T follicular helper cell (primary cell): Measurements from ENCODE around the gene MBD6.
"Not testable (repeated sequence)": the region's sequence is repeated elsewhere in the genome, so short reads cannot be mapped to it uniquely, and the experiment has no call there.

Experiments used
- DNase-seq: peaks from one replicate; pipeline ENCODE4 v3.0.0-alpha.2; 2020; ENCODE audit warnings: low read depth

MBD6 gene

DNA sequence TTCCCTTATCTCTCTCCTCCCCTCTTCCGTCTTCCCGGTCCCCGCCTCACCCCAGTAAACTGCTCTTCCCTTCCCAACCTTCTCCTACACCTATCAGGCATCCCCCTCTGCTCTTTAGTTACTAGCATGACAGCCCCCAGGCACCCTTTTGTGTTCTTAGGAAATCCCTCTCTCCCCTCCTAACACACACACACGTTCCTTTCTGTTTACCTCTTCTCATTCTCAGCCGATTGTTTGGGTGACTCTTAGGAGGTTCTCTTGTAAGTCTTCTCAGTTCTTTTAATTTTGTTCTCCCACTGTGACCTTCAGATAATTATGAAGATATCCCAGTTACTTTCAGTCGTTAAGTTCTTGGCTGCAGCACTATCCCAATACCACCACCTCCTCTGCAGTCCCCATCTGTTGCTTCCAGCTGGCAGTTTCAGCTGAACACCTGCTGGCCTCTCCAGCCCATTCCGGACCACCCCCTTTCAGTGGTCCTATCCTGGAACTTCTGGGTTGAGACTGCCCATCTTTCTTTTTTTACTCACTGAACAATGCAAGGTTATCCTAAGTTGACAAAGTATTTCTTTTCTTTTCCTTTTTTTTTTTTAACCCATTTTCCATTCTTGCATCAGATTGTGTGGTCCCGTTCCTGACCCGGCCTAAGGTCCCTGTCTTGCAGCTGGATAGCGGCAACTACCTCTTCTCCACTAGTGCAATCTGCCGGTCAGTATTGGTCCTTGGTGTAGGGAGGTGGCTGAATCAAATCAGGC lies 34.0 kb upstream of the MBD6 start:
- no peak for DNase-seq

DNA sequence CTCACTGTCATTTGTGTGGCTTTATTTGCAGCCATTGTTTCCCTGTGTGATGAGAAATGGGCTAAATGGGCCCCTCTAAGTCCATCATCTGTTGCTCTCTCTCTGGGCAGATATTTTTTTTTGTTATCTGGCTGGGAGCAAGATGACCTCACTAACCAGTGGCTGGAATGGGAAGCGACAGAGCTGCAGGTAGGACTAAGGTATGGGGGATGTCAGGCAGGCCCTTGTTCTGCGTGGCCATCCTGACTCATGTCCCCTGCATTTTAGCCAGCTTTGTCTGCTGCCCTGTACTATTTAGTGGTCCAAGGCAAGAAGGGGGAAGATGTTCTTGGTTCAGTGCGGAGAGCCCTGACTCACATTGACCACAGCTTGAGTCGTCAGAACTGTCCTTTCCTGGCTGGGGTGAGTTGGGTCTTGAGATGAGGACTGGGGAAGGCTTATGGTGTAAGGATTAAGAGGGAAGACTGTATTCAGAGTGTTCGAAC lies 33.4 kb upstream of the MBD6 start:
- no peak for DNase-seq

DNA sequence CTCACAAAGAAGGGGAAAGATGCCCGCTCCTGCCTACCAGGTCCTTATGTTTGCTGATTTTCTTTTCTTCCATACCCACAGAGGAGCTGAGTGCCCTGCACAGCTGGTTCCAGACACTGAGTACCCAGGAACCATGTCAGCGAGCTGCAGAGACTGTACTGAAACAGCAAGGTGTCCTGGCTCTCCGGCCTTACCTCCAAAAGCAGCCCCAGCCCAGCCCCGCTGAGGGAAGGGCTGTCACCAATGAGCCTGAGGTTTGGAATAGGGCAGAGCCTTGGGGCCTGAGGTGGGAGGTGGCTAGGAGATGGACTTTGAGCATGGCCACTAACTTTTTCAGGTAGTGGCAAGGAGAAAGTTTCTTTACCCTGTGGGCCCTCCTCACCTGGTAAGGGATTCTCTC lies 32.5 kb upstream of the MBD6 start:
- DNase-seq: no peak

DNA sequence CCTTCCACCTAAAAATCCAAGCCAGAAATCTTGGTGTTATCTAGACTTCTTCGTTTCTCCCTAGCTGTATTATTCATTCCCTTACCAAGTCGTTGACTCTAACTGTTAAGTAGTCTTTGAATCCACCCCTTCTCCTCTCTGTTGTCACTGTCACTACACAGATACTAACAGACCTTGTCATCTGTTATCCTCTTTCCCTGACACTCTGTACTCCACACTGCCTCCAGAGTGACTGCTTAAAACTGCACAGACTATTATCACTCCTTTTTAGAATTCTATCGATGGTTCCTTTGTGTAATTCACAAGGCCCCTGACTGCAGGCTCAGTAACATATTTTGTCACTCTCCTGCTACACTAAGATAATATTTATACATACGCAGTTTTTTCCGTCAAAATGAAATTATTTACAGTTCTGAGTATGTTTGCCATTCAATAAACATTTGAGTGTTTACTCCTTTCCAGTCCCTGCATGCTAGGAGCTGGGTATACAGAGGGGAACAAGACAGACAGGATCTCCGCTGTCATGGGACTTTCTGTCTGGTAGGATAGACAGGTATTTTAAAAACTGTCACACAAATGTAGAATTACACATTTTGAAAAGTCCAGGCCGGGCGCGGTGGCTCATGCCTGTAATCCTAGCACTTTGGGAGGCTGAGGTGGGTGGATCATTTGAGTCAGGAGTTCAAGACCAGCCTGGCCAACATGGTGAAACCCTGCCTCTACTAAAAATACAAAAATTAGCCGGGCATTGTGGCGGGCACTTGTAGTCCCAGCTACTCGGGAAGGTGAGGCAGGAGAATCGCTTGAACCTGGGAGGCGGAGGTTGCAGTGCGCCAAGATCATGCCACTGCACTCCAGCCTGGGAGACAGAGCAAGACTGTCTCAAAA lies 31.0 kb upstream of the MBD6 start:
- DNase-seq: no peak

DNA sequence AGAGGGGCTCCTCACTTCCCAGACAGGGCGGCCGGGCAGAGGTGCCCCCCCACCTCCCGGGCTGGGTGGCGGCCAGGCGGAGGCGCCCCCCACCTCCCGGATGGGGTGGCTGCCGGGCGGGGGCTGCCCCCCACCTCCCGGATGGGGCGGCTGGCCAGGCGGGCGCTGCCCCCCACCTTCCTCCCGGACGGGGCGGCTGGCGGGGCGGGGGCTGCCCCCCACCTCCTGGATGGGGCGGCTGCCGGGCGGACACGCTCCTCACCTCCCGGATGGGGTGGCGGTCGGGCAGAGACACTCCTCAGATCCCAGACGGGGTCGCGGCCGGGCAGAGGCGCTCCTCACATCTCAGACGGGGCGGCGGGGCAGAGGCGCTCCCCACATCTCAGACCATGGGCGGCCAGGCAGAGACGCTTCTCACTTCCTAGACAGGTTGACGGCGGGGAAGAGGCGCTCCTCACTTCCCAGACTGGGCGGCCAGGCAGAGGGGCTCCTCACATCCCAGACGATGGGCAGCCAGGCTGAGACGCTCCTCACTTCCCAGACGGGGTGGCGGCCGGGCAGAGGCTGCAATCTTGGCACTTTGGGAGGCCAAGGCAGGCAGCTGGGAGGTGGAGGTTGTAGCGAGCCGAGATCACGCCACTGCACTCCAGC lies 27.4 kb upstream of the MBD6 start:
- not testable (repeated sequence) for DNase-seq

DNA sequence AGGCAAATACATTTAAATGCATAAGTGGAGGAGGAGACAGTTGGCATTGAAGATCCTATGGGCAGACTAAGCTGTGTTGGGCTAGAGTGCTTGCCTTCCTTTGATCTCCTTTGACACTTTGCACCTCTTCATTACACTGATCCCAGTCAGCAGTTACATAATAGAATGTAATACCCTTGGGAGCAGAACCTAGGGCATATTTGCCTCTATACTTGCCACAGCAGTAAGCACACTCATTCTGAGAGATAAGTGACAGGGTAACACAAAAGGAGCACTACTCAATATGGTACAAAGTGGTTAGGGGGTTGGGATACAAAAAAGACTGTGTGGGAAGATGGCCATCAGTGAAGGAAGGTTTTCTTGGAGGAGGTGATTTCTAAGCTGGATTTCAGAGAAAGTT lies 25.8 kb upstream of the MBD6 start:
- no peak for DNase-seq

DNA sequence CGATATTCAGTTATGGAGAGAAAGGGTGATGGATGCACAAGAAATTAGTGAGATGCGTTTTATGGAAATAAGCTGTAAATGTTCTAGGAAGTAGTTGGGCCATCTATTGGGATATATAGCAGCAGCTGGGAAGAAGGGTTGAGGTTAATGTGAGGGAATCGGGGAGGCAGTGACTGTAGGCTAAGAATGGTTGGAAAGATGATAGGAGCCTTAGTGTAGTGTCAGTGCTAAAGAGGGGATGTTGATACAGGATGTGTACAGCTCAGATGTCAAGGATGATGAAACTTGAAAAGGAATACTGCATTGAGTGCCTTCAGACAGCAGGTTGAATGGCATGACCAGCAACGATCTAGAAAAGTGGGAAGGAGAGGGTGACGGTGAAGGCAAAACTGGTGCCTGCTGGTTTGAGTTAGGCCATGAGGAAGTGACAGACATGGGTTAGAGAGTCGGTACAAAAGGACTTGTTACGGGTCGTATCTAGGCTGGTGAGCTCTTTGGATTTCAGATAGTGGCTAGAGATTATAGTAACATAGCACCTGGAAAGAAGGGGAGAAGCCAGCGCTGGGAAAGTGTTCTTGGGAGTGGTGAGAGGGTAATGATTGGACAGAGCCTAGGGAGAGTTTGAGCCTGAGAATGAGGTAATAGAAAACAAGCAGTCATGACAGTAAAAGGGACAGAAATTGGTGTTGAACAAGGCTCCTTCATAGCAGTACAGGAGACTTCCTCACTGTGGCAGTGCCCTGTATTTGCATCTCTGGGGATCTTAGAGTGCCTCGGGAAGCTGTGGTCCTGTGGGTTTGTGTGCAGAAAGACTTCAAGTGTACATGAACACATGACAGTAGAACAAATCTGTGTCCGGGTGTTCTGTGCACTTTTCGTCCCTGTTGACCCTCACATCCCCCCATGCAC lies 25.1 kb upstream of the MBD6 start:
- DNase-seq: no peak

DNA sequence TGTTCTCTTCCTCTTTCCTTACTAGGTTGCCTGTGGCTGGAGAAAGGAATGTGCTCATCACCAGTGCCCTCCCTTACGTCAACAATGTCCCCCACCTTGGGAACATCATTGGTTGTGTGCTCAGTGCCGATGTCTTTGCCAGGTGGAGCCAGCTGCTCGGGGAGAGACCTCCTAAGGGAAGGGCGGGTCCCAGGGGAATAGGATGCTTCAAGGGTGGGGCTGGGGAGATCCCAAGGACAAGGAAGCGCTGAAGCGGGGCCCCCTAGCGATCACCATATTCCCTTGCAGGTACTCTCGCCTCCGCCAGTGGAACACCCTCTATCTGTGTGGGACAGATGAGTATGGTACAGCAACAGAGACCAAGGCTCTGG lies 24.5 kb upstream of the MBD6 start:
- DNase-seq: no peak

DNA sequence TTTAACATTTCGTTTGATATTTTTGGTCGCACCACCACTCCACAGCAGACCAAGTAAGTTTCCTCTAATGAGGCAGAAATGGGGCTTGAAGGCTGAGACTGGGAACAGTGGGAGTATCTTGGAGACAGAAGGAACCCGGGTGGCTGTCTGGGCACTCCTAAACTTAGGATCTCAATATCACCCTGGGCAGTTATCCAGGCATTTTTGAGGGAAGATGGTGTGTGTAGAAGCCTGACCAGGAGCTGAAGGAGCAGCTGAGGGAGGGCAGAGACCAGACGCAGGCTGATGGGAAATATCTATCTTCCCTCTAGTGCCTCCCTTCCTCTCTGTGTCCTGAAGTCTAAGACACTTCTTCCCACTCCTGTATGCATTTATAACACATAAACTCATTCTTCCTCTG lies 24.1 kb upstream of the MBD6 start:
- DNase-seq: no peak

DNA sequence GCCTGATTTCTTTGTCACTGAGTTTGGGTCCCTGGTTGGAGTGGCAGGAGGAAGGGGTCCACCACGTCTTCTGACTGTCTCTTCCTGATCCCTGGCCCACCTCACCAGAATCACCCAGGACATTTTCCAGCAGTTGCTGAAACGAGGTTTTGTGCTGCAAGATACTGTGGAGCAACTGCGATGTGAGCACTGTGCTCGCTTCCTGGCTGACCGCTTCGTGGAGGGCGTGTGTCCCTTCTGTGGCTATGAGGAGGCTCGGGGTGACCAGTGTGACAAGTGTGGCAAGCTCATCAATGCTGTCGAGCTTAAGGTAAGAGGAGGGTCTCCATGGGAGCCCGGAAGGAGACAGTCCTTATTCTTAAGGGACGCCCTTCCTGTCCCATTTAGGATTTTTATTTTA lies 22.4 kb upstream of the MBD6 start:
- no peak for DNase-seq

DNA sequence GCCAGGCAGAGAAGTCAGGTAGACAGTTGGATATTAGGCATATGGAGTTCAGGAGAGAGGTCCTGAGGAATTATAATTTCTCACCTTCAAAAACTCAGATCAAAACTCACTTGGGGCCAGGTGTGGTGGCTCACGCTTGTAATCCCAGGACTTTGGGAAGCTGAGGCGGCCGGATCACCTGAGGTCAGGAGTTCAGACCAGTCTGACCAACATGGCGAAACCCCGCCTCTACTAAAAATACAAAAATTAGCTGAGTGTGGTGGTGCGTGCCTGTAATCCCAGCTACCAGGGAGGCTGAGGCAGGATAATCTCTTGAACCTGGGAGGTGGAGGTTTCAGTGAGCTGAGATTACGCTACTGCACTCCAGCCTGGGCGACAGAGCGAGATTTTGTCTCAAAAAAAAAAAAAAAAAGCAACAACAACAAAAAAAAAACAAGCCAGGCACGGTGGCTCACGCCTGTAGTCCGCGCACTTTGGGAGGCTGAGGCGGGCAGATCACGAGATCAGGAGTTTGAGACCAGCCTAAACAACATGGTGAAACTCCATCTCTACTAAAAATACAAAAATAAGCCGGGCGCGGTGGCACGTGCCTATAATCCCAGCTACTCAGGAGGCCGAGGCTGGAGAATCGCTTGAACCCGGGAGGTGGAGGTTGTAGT lies 20.2 kb upstream of the MBD6 start:
- not testable (repeated sequence) for DNase-seq

DNA sequence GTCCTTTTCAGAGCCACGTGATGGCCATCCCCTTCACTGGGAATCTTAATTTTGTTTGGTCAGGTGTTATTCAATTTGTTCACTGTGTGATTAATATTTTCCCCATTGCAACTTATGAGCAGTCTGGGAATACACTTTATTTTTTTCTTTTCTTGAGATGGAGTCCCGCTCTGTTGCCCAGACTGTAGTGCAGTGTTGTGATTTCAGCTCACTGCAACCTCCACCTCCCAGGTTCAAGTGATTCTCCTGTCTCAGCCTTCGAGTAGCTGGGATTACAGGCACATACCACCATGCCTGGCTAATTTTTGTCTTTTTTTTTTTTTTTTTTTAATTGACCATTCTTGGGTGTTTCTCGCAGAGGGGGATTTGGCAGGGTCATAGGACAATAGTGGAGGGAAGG lies 16.1 kb upstream of the MBD6 start:
- not testable (repeated sequence) for DNase-seq

DNA sequence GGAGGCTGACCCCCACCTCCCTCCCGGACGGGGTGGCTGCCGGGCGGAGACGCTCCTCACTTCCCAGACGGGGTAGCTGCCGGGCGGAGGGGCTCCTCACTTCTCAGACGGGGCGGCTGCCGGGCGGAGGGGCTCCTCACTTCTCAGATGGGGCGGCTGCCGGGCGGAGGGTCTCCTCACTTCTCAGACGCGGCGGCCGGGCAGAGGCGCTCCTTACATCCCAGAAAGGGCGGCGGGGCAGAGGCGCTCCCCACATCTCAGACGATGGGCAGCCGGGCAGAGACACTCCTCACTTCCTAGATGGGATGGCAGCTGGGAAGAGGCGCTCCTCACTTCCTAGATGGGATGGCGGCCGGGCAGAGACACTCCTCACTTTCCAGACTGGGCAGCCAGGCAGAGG lies 14.8 kb upstream of the MBD6 start:
- not testable (repeated sequence) for DNase-seq

DNA sequence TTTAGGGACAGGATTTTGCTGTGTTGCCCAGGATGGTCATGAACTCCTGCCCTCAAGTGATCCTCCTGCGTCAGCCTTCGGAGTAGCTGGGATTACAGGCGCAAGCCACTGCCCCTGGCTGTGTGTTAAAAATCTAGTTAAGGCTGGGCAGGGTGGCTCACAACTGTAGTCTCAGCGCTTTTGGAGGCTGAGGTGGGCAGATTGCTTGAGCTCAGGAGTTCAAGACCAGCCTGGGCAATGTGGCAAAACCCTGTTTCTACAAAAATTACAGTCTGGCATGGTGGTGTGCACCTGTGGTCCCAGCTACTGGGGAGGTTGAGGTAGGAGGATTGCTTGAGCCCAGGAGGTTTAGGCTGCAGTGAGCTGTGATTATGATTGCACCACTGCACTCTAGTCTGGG lies 11.5 kb upstream of the MBD6 start:
- no peak for DNase-seq

DNA sequence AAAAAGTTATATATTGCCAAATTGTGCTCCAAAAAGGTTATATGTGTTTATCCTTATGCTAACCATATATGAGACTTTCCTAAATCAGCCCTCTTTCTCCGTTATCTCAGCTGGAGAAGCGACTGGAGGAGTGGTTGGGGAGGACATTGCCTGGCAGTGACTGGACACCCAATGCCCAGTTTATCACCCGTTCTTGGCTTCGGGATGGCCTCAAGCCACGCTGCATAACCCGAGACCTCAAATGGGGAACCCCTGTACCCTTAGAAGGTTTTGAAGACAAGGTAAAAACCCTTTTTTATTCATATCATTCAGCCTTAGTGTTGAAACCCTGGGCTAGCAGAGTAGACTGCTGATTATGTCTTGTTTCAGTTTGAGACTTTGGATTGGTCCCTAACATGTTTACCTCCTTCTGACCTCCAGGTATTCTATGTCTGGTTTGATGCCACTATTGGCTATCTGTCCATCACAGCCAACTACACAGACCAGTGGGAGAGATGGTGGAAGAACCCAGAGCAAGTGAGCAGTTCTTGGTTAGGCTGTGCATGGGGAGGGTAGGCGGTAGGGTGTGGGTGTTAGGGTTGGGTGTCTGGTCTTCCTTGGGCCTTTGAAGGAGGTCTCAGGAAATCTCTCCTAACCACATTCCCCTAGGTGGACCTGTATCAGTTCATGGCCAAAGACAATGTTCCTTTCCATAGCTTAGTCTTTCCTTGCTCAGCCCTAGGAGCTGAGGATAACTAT lies 10.9 kb upstream of the MBD6 start:
- DNase-seq: no peak

DNA sequence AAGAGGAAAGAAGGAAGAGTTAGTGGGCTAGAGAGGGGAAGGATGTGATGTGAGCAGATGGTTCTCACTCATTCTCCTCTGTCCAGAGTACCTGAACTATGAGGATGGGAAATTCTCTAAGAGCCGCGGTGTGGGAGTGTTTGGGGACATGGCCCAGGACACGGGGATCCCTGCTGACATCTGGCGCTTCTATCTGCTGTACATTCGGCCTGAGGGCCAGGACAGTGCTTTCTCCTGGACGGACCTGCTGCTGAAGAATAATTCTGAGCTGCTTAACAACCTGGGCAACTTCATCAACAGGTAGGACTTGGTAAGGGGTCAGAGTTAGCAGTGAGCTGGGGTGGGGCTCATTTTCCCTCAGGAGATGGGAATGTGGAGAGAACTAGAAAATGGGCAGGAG lies 10.0 kb upstream of the MBD6 start:
- DNase-seq: no peak

DNA sequence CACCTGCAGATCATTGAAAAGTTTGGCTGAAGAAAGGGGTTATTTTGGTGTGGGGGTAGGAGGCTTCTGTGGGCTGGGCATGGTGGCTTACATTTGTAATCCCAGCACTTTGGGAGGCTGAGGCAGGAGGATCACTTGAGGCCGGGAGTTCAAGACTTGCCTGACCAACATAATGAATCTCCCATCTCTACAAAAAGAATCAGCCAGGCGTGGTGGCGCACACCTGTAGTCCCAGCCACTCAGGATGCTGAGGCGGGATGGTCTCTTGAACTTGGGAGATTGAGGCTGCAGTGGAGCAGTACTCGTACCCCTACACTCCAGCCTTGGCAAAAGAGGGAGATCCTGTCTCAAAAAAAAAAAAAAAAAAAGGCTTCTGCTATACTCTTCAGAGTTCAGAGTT lies 9.4 kb upstream of the MBD6 start:
- no peak for DNase-seq

DNA sequence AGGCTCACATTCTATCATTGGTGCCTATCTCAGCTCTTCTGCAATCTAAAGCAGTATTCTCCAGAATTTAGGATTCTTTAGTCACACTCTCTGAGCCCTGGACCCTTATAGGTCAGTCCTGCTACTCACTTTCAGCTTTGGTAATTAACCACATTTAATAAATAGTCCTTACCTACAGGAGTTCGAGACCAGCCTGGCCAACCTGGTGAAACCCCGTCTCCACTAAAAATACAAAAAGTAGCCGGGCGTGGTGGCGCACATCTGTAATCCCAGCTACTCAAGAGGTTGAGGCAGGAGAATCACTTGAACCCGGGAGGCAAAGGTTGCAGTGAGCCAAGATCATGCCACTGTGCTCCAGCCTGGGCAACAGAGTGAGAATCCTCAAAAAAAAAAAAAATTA lies 8.9 kb upstream of the MBD6 start:
- DNase-seq: not testable (repeated sequence)

DNA sequence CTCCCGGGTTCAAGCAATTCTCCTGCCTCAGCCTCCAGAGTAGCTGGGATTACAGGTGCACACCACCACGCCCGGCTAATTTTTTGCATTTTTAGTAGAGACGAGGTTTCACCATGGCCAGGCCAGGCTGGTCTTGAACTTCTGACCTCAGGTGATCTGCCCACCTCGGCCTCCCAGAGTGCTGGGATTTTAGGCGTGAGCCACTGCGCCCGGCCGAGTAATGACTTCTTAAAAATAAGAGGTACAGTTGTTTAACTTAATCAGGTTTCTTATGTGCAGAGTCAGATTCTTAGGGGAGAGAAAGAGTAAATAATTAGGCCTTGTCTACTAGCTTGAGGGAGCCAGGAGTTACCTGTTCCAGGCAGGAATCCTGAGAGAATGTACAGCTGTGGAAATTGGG lies 8.4 kb upstream of the MBD6 start:
- DNase-seq: not testable (repeated sequence)

DNA sequence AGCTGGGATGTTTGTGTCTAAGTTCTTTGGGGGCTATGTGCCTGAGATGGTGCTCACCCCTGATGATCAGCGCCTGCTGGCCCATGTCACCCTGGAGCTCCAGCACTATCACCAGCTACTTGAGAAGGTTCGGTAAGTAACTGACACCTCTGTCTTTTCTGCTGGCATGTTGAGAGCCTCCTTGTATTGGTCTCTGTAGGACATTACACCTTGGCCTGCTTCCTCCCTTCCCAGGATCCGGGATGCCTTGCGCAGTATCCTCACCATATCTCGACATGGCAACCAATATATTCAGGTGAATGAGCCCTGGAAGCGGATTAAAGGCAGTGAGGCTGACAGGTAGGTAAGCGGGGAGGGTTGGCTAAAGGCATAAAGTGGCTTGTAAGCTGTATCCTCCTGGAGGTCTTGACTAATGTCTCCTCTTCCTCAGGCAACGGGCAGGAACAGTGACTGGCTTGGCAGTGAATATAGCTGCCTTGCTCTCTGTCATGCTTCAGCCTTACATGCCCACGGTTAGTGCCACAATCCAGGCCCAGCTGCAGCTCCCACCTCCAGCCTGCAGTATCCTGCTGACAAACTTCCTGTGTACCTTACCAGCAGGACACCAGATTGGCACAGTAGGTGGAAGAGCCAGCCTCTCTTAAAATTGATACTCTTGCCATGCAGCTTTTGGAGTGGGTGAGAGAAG lies 7.8 kb upstream of the MBD6 start:
- DNase-seq: no peak
